Measurements from ENCODE around the gene MYO3A. TPM values are rescaled to one million over a fixed set of nuclear protein-coding genes. Genes with fewer than 3 reads are reported as not detected.

Gene MYO3A
- total and polyA plus RNA-seq, 2 of the 4 experiments (the other 2 are of a cell fraction) = not detected

DNA sequence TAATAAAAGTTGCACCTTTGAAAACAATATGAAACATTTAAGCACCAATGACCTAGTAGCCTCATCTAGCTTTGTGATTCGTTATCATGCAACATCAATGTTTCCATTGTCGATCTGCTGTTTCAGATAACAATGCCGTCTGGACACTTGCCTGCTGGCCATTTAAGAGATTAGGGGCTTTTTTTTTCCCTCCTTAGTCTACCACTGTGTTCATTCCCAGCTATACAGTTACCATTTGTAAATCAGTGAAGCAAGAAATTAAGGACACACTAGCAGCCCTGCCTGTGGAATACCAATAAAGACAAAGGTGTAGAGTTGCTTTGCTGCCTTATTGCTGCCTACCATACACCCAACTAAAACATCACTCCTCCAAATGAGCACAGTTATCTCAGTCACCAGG lies 37.6 kb upstream of the MYO3A start:
- in situ Hi-C loops (cut with MboI; ENCODE audit: low sequenced_read_pairs) (no loop called here), dilution Hi-C loops (cut with HindIII; ENCODE audit: low sequenced_read_pairs, unreplicated experiment) (no loop called here)

More for the DNA sequence above, 37.6 kb upstream of the MYO3A start:
- DNase-seq (no peak), ATAC-seq (ENCODE audit: low read depth) (no peak)
- H4K91ac ChIP-seq (ENCODE audit: insufficient read depth, low read depth, low read length) = no peak overlapping the region
- H2BK120ac ChIP-seq (ENCODE audit: low read depth, low read length) = no peak overlapping the region
- no peak overlapping the region for H3K18ac ChIP-seq (ENCODE audit: low read depth, low read length)
- no TSS peak for BruUV-seq (replicated peaks)
- no peaks in the 10 kb centered on the region for H4K20me1 ChIP-seq (ENCODE audit: insufficient read depth, low read length)
- H3K14ac ChIP-seq (replicated peaks; ENCODE audit: low read depth, low read length) = no peak overlapping the region
- H3K23ac ChIP-seq (ENCODE audit: low read depth, low read length) = no peak overlapping the region
- H3K4me3 ChIP-seq (ENCODE audit: insufficient read depth, low read depth, low read length) = no peak overlapping the region
- no CpG with 5 or more reads among the region's 3 CpGs for WGBS, 2 experiments (ENCODE audit: extremely low coverage in 2 of 2, insufficient read length in 1 of 2)
- no peak overlapping the region for H2AFZ ChIP-seq (replicated peaks; ENCODE audit: low read length, poor library complexity)
- H3K4me1 ChIP-seq (ENCODE audit: control insufficient read depth, insufficient read depth, low read length) = no peaks in the 10 kb centered on the region
- ChIA-PET CTCF (interaction anchor here (1.1 kb wide), 1 partner anchor 21 kb away, joined by 4 read pairs; no protein-coding TSS in a partner anchor), POLR2A (ENCODE audit: unreplicated experiment) (no interaction called here)
- no peaks in the 10 kb centered on the region for H3K27me3 ChIP-seq (ENCODE audit: control insufficient read depth, insufficient read depth, low read length)
- no peak overlapping the region for H3K4me2 ChIP-seq (ENCODE audit: low read depth, low read length)
- H2AK5ac ChIP-seq (ENCODE audit: low read depth, low read length) = no peak overlapping the region
- H2BK15ac ChIP-seq (ENCODE audit: low read depth, low read length) = no peak overlapping the region
- H3K56ac ChIP-seq (ENCODE audit: extremely low read depth, insufficient read depth, low read length) = no peak overlapping the region
- no peak overlapping the region for H3K27ac ChIP-seq (ENCODE audit: insufficient read depth, low read length)
- no peak overlapping the region for H3K9ac ChIP-seq (ENCODE audit: low read depth, low read length)
- H3K36me3 ChIP-seq (ENCODE audit: control insufficient read depth, insufficient read depth, low read length) = no peaks in the 10 kb centered on the region
- no peaks in the 10 kb centered on the region for H3K9me1 ChIP-seq (ENCODE audit: insufficient read depth, low read length)
- no peak overlapping the region for H2BK20ac ChIP-seq (ENCODE audit: low read depth, low read length)
- H4K5ac ChIP-seq (ENCODE audit: low read depth, low read length) = no peak overlapping the region
- H3K9me3 ChIP-seq (ENCODE audit: control insufficient read depth, insufficient read depth, low read length) = peaks cover 13% of the 10 kb centered on the region
- TF ChIP-seq NFE2L2 (IDR thresholded peaks at IDR 0.05; ENCODE audit: low read depth, low read length) = no peak
- TF ChIP-seq, protein P1, sequence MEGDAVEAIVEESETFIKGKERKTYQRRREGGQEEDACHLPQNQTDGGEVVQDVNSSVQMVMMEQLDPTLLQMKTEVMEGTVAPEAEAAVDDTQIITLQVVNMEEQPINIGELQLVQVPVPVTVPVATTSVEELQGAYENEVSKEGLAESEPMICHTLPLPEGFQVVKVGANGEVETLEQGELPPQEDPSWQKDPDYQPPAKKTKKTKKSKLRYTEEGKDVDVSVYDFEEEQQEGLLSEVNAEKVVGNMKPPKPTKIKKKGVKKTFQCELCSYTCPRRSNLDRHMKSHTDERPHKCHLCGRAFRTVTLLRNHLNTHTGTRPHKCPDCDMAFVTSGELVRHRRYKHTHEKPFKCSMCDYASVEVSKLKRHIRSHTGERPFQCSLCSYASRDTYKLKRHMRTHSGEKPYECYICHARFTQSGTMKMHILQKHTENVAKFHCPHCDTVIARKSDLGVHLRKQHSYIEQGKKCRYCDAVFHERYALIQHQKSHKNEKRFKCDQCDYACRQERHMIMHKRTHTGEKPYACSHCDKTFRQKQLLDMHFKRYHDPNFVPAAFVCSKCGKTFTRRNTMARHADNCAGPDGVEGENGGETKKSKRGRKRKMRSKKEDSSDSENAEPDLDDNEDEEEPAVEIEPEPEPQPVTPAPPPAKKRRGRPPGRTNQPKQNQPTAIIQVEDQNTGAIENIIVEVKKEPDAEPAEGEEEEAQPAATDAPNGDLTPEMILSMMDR (conservative IDR thresholded peaks at IDR 0.05; ENCODE audit: low read depth, low read length) = no peak
- no peaks in the 10 kb centered on the region for H3K79me1 ChIP-seq (ENCODE audit: low read depth in 1 of 2, low read length in 2 of 2)
- no peak overlapping the region for H4K8ac ChIP-seq (ENCODE audit: low read depth in 2 of 2, low read length in 2 of 2)
- no peak overlapping the region for H2AK9ac ChIP-seq (replicated peaks; ENCODE audit: low read depth, low read length, poor library complexity)
- no peak overlapping the region for H3K4ac ChIP-seq (ENCODE audit: low read depth, low read length)
- no peak overlapping the region for H2BK5ac ChIP-seq (ENCODE audit: low read depth, low read length, poor library complexity, severe bottlenecking)
- intact Hi-C loops (cut with micrococcal nuclease) = no loop called here
